Panc1 (cell line): ENCODE measurements around the gene RARRES2.

Experiments
- POLR2AphosphoS5 ChIP-seq: IDR thresholded peaks from 2 replicates; pipeline ENCODE4 v1.6.1; 2012; ENCODE audit warnings: mild to moderate bottlenecking, low read depth, low read length, moderate library complexity
- TF ChIP-seq, protein P1 (sequence below): fragments of 450-650 bp; IDR thresholded peaks from 2 replicates; pipeline ENCODE4 v1.5.1; 2017; ENCODE audit warnings: mild to moderate bottlenecking
- TF ChIP-seq, protein P2 (sequence below), 2 experiments: IDR thresholded peaks; 2 replicates each; pipeline ENCODE4 v1.6.1; 2011 to 2012; ENCODE audit warnings: low read depth in 2 of 2, control low read depth in 1 of 2, low read length in 1 of 2, mild to moderate bottlenecking in 1 of 2, moderate library complexity in 1 of 2; ENCODE audit not compliant: insufficient read depth in 1 of 2

DNA sequence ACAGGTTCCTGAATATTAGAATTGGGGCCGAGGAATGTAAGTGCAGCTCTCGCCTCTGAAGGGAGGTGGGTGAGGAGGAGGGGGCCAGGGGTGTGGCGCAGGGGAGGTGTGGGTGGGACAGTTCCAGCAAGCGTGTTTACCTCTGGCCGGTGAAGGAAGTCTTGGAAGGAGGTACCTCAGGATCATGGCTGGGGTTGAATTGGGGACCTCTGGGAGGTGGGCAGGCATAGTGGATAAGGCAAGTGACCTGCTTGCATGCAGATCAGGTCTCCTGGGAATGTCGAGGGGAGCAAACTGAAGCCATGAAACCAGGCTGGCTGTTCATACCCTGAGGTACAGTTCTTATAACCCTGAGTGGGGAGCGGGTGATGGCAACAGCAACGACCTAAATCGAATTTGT, 39.7 kb upstream of the RARRES2 start:
- TF ChIP-seq, protein P1, sequence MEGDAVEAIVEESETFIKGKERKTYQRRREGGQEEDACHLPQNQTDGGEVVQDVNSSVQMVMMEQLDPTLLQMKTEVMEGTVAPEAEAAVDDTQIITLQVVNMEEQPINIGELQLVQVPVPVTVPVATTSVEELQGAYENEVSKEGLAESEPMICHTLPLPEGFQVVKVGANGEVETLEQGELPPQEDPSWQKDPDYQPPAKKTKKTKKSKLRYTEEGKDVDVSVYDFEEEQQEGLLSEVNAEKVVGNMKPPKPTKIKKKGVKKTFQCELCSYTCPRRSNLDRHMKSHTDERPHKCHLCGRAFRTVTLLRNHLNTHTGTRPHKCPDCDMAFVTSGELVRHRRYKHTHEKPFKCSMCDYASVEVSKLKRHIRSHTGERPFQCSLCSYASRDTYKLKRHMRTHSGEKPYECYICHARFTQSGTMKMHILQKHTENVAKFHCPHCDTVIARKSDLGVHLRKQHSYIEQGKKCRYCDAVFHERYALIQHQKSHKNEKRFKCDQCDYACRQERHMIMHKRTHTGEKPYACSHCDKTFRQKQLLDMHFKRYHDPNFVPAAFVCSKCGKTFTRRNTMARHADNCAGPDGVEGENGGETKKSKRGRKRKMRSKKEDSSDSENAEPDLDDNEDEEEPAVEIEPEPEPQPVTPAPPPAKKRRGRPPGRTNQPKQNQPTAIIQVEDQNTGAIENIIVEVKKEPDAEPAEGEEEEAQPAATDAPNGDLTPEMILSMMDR, result no peak
- TF ChIP-seq POLR2AphosphoS5, result no peak
- TF ChIP-seq, protein P2, sequence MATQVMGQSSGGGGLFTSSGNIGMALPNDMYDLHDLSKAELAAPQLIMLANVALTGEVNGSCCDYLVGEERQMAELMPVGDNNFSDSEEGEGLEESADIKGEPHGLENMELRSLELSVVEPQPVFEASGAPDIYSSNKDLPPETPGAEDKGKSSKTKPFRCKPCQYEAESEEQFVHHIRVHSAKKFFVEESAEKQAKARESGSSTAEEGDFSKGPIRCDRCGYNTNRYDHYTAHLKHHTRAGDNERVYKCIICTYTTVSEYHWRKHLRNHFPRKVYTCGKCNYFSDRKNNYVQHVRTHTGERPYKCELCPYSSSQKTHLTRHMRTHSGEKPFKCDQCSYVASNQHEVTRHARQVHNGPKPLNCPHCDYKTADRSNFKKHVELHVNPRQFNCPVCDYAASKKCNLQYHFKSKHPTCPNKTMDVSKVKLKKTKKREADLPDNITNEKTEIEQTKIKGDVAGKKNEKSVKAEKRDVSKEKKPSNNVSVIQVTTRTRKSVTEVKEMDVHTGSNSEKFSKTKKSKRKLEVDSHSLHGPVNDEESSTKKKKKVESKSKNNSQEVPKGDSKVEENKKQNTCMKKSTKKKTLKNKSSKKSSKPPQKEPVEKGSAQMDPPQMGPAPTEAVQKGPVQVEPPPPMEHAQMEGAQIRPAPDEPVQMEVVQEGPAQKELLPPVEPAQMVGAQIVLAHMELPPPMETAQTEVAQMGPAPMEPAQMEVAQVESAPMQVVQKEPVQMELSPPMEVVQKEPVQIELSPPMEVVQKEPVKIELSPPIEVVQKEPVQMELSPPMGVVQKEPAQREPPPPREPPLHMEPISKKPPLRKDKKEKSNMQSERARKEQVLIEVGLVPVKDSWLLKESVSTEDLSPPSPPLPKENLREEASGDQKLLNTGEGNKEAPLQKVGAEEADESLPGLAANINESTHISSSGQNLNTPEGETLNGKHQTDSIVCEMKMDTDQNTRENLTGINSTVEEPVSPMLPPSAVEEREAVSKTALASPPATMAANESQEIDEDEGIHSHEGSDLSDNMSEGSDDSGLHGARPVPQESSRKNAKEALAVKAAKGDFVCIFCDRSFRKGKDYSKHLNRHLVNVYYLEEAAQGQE (IDR thresholded peaks at IDR 0.05; ENCODE audit: insufficient read depth in 1 of 2, low read depth in 2 of 2, low read length in 1 of 2), result no peak
